Breast epithelium (tissue), 4 donors: ENCODE data around the gene GAK. TPM values are rescaled to one million over a fixed set of nuclear protein-coding genes. Genes with fewer than 3 reads are reported as not detected.

Source experiments
- DNase-seq, 2 donors: peaks; one replicate each; pipeline ENCODE4 v3.0.0-alpha.2; 2019; ENCODE audit warnings: low spot score in 2 of 2
- H3K27ac ChIP-seq, 2 donors: fragments of 200-600 bp; sonication (generic) in 1 of 2; one replicate each; pipeline ENCODE4 v1.5.1; 2016 to 2019; ENCODE audit warnings: mild to moderate bottlenecking in 1 of 2
- H3K27me3 ChIP-seq, 2 donors: fragments of 200-600 bp; sonication (generic) in 1 of 2; one replicate each; pipeline versions ENCODE4 v1.5.1 to v1.6.0; 2017 to 2019; ENCODE audit warnings: control low read depth in 1 of 2, mild to moderate bottlenecking in 1 of 2
- H3K36me3 ChIP-seq: fragments of 200-600 bp; one replicate; pipeline ENCODE4 v1.5.1; 2019
- H3K4me1 ChIP-seq, 2 donors: fragments of 200-600 bp; sonication (generic); one replicate each; pipeline ENCODE4 v1.5.1; 2016 to 2019; ENCODE audit warnings: control low read depth in 1 of 2
- H3K4me3 ChIP-seq, 3 donors: fragments of 200-600 bp; sonication (generic); 1 replicate in 2 of 3; 2 replicates in 1 of 3; pipeline ENCODE4 v1.5.1; 2016 to 2019; ENCODE audit warnings: mild to moderate bottlenecking in 3 of 3, moderate library complexity in 2 of 3
- H3K9me3 ChIP-seq, 2 donors: fragments of 200-600 bp; sonication (generic) in 1 of 2; one replicate each; pipeline ENCODE4 v1.5.1; 2016 to 2019; ENCODE audit warnings: control low read depth in 1 of 2
- CTCF ChIP-seq, 3 donors: fragments of 450-650 bp; IDR thresholded peaks; one replicate each; pipeline ENCODE4 v1.5.1; 2016 to 2017; ENCODE audit warnings: antibody characterized with exemption in 3 of 3, mild to moderate bottlenecking in 3 of 3, moderate library complexity in 3 of 3
- POLR2A ChIP-seq: fragments of 450-650 bp; IDR thresholded peaks from one replicate; pipeline ENCODE4 v1.6.1; 2016; ENCODE audit warnings: antibody characterized with exemption, mild to moderate bottlenecking, moderate library complexity
- POLR2AphosphoS5 ChIP-seq, 3 donors: sonication (generic); formaldehyde crosslinking; IDR thresholded peaks; one replicate each; pipeline ENCODE4 v1.6.1; 2017; ENCODE audit warnings: antibody characterized with exemption in 3 of 3
- intact Hi-C: fragments of 100-400 bp; cut with DNase I; formaldehyde crosslinking; loops from one replicate; pipeline ENCODE4 v1.15.1; 2023; ENCODE audit warnings: low total_unique reads
- total RNA-seq, 3 donors: library from RNA; depleted of rRNA; stranded (reverse); fragments of >200 nt; gene quantifications; one replicate each; pipeline ENCODE4 v1.1.0, GENCODE V29; 2016

GAK gene
- total RNA-seq, 3 donors from 2014 or later, result 76.2 to 95.7 (median 81.9) TPM

- Histone ChIP-seq H3K27ac (no peak overlapping the region), H3K4me1 (no peaks in the 10 kb centered on the region), H3K9me3 (peaks cover 0 to under 1% of the 10 kb centered on the region in 2 donors), H3K27me3 (no peaks in the 10 kb centered on the region), H3K4me3 (no peak overlapping the region), H3K36me3 (no peaks in the 10 kb centered on the region)
- no peak for TF ChIP-seq POLR2A
- TF ChIP-seq POLR2AphosphoS5 (IDR thresholded peaks at IDR 0.05), result no peak
- no peak for TF ChIP-seq CTCF (IDR thresholded peaks at IDR 0.05)
- intact Hi-C loops, result no loop called here
- DNase-seq, result no peak
Observed at GRCh38 chr4:857461-857860, 74.7 kb downstream of the GAK start.

- Histone ChIP-seq H3K9me3 (no peaks in the 10 kb centered on the region), H3K27me3 (no peaks in the 10 kb centered on the region), H3K27ac (no peak overlapping the region), H3K36me3 (no peaks in the 10 kb centered on the region), H3K4me1 (no peaks in the 10 kb centered on the region), H3K4me3 (no peak overlapping the region)
- TF ChIP-seq POLR2AphosphoS5 (IDR thresholded peaks at IDR 0.05) (no peak), POLR2A (no peak), CTCF (IDR thresholded peaks at IDR 0.05) (no peak)
- intact Hi-C loops, result no loop called here
- no peak for DNase-seq
Observed at GRCh38 chr4:856225-856901, 75.8 kb downstream of the GAK start.

GRCh38 chr4:855880-856224, 76.3 kb downstream of the GAK start:
- no peak for DNase-seq
- H3K4me3 ChIP-seq, result no peak overlapping the region
- H3K9me3 ChIP-seq, result no peaks in the 10 kb centered on the region
- TF ChIP-seq CTCF (IDR thresholded peaks at IDR 0.05) (no peak), POLR2A (no peak), POLR2AphosphoS5 (IDR thresholded peaks at IDR 0.05) (no peak)
- H3K27me3 ChIP-seq, result no peaks in the 10 kb centered on the region
- H3K27ac ChIP-seq, result no peak overlapping the region
- H3K4me1 ChIP-seq, result no peaks in the 10 kb centered on the region
- intact Hi-C loops, result no loop called here
- H3K36me3 ChIP-seq, result no peaks in the 10 kb centered on the region

GRCh38 chr4:854356-854755, 77.8 kb downstream of the GAK start:
- Histone ChIP-seq H3K4me1 (no peaks in the 10 kb centered on the region), H3K27ac (no peak overlapping the region), H3K27me3 (no peaks in the 10 kb centered on the region), H3K4me3 (no peak overlapping the region), H3K9me3 (no peaks in the 10 kb centered on the region), H3K36me3 (no peaks in the 10 kb centered on the region)
- DNase-seq, result no peak
- TF ChIP-seq POLR2A, result no peak
- no peak for TF ChIP-seq POLR2AphosphoS5 (IDR thresholded peaks at IDR 0.05)
- TF ChIP-seq CTCF (IDR thresholded peaks at IDR 0.05), result no peak
- intact Hi-C loops, result no loop called here

GRCh38 chr4:853416-853781, 78.7 kb downstream of the GAK start:
- Histone ChIP-seq H3K4me1 (no peaks in the 10 kb centered on the region), H3K27me3 (no peaks in the 10 kb centered on the region), H3K27ac (no peak overlapping the region), H3K9me3 (no peaks in the 10 kb centered on the region), H3K4me3 (no peak overlapping the region), H3K36me3 (no peaks in the 10 kb centered on the region)
- TF ChIP-seq CTCF (IDR thresholded peaks at IDR 0.05) (no peak), POLR2AphosphoS5 (IDR thresholded peaks at IDR 0.05) (no peak), POLR2A (no peak)
- intact Hi-C loops, result no loop called here
- DNase-seq, result no peak
